ENCODE measurements around the gene PHYKPL.

The PHYKPL gene

GRCh38 chr5:178232124-178232919, at the start of gene PHYKPL:
Gene PHYKPL, minus strand, starts transcription at chr5:178232802. Its CDS starts 252 bp downstream, at chr5:178232550.
- ATAC-seq (peak; percentile 65), DNase-seq (peak; percentile 74)
- Mint-ChIP-seq H3K27me3 (no peaks in the 10 kb centered on the region), H3K9me3 (no peaks in the 10 kb centered on the region), H3K4me3 (peak within 1 kb of the TSS; percentile 88), H3K36me3 (ENCODE audit: low read depth) (peaks cover 42% of the 10 kb centered on the region), H3K4me1 (peaks cover 57% of the 10 kb centered on the region), H3K27ac (peak within 1 kb of the TSS; percentile 95)

GRCh38 chr5:178282391-178282790, 49.8 kb upstream of the PHYKPL start:
- H3K4me3 Mint-ChIP-seq, result no peak overlapping the region
- H3K36me3 Mint-ChIP-seq (ENCODE audit: low read depth), result no peaks in the 10 kb centered on the region
- peaks cover 4% of the 10 kb centered on the region for H3K27me3 Mint-ChIP-seq
- ATAC-seq, result no peak
- H3K4me1 Mint-ChIP-seq, result peaks cover 3% of the 10 kb centered on the region
- no peak overlapping the region for H3K27ac Mint-ChIP-seq
- peaks cover 12% of the 10 kb centered on the region for H3K9me3 Mint-ChIP-seq
- no peak for DNase-seq

DNA sequence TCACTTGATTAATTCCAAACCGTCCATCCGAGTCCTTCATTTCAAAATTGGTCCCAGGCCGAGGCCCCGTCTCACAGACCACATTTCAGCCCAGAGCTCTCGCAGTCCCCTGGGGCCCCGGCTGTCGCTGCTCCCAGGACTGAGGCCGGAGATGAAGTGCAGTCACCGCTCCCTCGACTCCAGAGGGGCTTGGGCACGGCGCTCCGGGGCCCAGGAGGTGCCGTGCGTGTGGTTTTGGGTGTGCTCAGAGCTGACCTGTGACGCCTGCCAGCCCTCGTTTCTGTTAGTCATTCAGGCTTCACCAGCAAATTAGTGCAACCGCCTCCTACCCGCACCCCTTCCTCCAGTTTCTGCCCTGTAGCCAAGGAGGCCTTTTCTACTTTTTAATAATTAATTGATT, 48.7 kb upstream of the PHYKPL start:
- peaks cover 3% of the 10 kb centered on the region for H3K4me1 Mint-ChIP-seq
- H3K4me3 Mint-ChIP-seq, result no peak overlapping the region
- ATAC-seq, result no peak
- no peak for DNase-seq
- H3K27ac Mint-ChIP-seq, result no peak overlapping the region
- peaks cover 12% of the 10 kb centered on the region for H3K9me3 Mint-ChIP-seq
- peaks cover 4% of the 10 kb centered on the region for H3K27me3 Mint-ChIP-seq
- H3K36me3 Mint-ChIP-seq (ENCODE audit: low read depth), result no peaks in the 10 kb centered on the region

DNA sequence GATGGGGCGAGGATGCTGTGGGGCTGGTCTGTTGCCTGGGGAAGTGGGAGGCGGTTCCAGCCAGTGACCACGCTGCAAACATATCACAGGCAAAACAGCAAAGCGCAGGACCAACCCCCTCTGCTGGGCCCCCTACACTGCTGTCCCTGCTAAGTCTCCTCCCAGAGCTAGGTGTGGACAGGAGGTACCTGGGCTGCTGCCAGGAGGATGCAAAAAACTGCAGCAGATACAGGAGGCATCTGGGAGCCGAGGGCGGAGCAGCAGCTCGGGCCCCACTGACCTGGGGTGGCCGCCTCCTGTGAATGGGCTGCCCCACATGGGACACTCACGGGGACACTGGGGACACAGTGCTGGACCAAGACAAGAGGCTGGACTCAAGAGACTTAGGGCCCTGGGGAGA, 48.0 kb upstream of the PHYKPL start:
- Mint-ChIP-seq H3K27ac (no peak overlapping the region), H3K4me3 (no peak overlapping the region), H3K4me1 (peaks cover 3% of the 10 kb centered on the region), H3K27me3 (peaks cover 4% of the 10 kb centered on the region), H3K9me3 (peaks cover 12% of the 10 kb centered on the region), H3K36me3 (ENCODE audit: low read depth) (no peaks in the 10 kb centered on the region)
- no peak for DNase-seq
- no peak for ATAC-seq

GRCh38 chr5:178279723-178280438, 47.3 kb upstream of the PHYKPL start:
- H3K9me3 Mint-ChIP-seq, result peaks cover 12% of the 10 kb centered on the region
- DNase-seq, result peak; percentile 78
- no peaks in the 10 kb centered on the region for H3K36me3 Mint-ChIP-seq (ENCODE audit: low read depth)
- H3K27me3 Mint-ChIP-seq, result peaks cover 4% of the 10 kb centered on the region
- peak; percentile 60 for ATAC-seq
- H3K4me1 Mint-ChIP-seq, result peaks cover 3% of the 10 kb centered on the region
- no peak overlapping the region for H3K4me3 Mint-ChIP-seq
- no peak overlapping the region for H3K27ac Mint-ChIP-seq

GRCh38 chr5:178279026-178279722, 46.6 kb upstream of the PHYKPL start:
- peaks cover 11% of the 10 kb centered on the region for H3K9me3 Mint-ChIP-seq
- H3K27ac Mint-ChIP-seq, result no peak overlapping the region
- DNase-seq (no peak), ATAC-seq (no peak)
- no peaks in the 10 kb centered on the region for H3K36me3 Mint-ChIP-seq (ENCODE audit: low read depth)
- H3K4me3 Mint-ChIP-seq, result no peak overlapping the region
- peaks cover 3% of the 10 kb centered on the region for H3K4me1 Mint-ChIP-seq
- peaks cover 4% of the 10 kb centered on the region for H3K27me3 Mint-ChIP-seq

DNA sequence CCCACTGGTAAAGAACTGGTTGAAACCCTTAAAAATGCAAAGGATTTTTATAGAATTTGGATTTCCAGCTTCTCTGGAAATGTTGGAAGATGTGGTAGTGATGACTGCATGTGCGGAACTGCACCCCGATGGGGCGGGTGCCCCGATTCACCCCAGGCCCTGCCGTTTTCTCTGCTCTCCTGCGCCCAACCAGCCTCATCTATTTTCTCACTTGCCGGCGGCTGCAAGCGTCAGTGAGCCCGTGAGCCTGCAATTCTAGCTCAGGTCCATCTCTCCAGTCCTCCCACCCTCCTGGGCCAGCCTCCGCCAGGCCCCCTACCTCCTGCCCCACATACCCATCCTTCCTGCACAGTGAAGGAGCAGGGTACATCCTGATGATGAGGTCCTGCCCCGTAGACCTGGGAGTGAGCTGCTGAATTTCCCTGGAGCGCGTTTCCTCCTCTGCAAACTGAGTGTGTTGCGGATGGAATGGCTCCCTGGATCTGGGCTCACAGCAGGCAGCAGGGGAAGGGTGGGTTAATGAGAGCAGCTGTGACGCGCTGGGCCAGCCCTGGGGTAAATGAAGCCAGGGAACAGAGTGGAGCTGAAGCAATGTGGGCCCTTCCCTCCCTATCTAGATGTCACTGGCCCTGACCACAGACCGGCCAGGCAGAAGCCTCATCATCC, 45.9 kb upstream of the PHYKPL start:
- no peak overlapping the region for H3K4me3 Mint-ChIP-seq
- no peak overlapping the region for H3K27ac Mint-ChIP-seq
- DNase-seq (no peak), ATAC-seq (no peak)
- H3K36me3 Mint-ChIP-seq (ENCODE audit: low read depth), result no peaks in the 10 kb centered on the region
- H3K27me3 Mint-ChIP-seq, result peaks cover 4% of the 10 kb centered on the region
- peaks cover 5% of the 10 kb centered on the region for H3K9me3 Mint-ChIP-seq
- peaks cover 3% of the 10 kb centered on the region for H3K4me1 Mint-ChIP-seq

DNA sequence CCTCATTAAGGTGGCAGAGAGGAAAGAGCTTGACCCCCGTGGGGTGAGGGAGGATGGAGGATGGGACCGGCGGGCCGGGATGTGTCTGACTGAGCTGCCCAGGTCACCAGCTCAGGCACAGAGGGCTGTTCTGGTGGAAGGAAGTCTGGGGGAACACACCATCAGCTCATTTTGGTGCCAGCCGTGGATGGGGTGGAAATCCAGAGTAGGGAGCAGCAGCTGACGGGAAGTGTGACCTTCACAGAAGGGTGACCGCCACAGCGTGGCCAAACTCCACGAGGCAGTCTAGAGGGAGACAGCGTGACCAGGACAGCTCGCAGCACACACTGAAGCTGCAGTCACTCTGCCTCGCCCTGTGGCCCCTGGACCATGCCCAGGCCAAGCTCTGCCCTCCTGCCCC, 45.3 kb upstream of the PHYKPL start:
- H3K36me3 Mint-ChIP-seq (ENCODE audit: low read depth), result no peaks in the 10 kb centered on the region
- peaks cover 4% of the 10 kb centered on the region for H3K27me3 Mint-ChIP-seq
- DNase-seq (no peak), ATAC-seq (no peak)
- H3K4me1 Mint-ChIP-seq, result peaks cover 3% of the 10 kb centered on the region
- no peak overlapping the region for H3K4me3 Mint-ChIP-seq
- H3K9me3 Mint-ChIP-seq, result no peaks in the 10 kb centered on the region
- H3K27ac Mint-ChIP-seq, result no peak overlapping the region

- no peaks in the 10 kb centered on the region for H3K36me3 Mint-ChIP-seq (ENCODE audit: low read depth)
- H3K4me1 Mint-ChIP-seq, result peaks cover 3% of the 10 kb centered on the region
- no peak for ATAC-seq
- H3K27me3 Mint-ChIP-seq, result peaks cover 4% of the 10 kb centered on the region
- H3K27ac Mint-ChIP-seq, result no peak overlapping the region
- H3K4me3 Mint-ChIP-seq, result no peak overlapping the region
- H3K9me3 Mint-ChIP-seq, result no peaks in the 10 kb centered on the region
- no peak for DNase-seq
Measured at GRCh38 chr5:178277346-178277745, 44.7 kb upstream of the PHYKPL start.

DNA sequence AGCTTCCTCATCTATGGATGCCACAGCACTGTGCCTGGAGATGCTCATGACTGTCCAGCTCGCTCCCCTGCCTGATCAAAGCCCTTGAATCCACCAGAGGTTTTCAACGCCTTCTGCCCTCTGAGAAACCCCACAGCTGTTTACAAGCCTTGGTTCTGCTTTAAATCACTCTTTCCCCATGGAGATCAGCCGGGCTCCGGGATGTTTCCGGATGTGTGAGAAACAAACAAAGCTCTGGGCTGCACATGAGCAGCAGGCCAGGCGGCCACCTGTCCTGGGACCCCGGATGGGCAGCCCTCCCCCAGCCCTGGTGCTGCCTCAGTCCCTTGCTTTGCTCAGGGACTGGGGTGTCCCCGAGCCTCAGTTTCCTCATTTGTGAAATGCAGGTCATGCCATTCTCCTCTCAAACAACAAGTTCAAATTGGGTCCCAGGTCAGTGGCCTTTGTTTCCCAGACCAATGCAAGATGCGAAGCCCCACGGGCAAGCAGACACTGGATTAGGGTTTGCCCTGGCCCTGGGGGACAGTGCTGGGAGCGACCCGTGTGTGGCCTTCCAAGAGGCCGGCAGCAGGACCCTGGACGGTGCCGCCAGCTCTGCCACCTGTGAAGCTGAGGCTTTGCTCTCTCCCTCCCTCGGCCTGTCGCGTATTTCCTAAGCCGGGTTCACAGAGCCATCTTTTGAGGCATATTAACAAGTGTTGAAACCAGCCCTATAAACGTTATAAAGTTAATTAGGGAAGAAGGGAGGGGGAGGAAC, 42.4 kb upstream of the PHYKPL start:
- no peak for DNase-seq
- peaks cover 4% of the 10 kb centered on the region for H3K27me3 Mint-ChIP-seq
- no peak for ATAC-seq
- no peak overlapping the region for H3K27ac Mint-ChIP-seq
- H3K4me1 Mint-ChIP-seq, result peaks cover 3% of the 10 kb centered on the region
- H3K9me3 Mint-ChIP-seq, result no peaks in the 10 kb centered on the region
- no peaks in the 10 kb centered on the region for H3K36me3 Mint-ChIP-seq (ENCODE audit: low read depth)
- no peak overlapping the region for H3K4me3 Mint-ChIP-seq

DNA sequence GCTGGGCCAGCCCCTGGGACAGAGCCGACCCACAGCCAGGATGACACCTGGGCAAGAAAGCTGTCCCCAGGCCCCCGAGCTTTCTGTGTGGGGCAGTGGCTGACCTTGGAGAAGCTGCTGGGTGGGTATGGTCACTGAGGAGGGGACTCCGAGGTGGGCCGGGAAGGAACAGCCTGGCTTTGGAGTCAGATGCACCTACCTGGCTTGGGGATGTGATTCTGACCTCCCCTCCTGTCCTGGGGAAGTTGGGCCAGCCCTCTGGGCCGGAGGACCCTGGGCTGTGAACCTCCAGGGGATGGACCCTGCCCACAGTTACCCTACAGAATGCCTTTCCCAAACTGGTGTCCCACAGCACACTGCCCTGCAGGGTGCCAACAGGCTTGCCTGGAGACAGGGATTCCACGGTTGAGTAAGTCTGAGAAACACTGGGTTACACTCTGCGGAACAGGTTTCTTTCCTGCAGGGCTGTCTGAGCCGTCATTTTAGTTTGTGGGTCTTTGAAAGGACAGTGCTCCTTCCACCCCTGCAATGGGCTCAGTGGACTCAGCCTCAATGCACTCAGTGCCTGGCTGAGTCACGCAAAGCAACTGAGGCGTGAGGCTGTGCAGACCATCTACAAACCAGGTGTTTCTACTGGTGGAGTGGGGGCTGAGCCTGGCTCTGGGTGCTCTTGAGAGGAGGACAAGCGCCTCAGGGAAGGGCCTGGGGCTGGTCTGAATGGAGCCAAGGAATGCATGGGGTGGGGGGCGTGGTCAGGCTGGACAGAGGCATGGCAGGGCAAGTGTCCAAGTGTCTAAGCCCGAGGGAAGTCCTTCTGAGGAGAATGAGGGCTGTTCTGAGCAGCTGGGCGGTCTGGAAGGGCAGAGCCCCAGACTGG, 41.3 kb upstream of the PHYKPL start:
- Mint-ChIP-seq H3K36me3 (ENCODE audit: low read depth) (no peaks in the 10 kb centered on the region), H3K4me1 (no peaks in the 10 kb centered on the region), H3K27ac (no peak overlapping the region), H3K27me3 (peaks cover 3% of the 10 kb centered on the region), H3K4me3 (no peak overlapping the region), H3K9me3 (no peaks in the 10 kb centered on the region)
- no peak for DNase-seq
- ATAC-seq, result no peak

DNA sequence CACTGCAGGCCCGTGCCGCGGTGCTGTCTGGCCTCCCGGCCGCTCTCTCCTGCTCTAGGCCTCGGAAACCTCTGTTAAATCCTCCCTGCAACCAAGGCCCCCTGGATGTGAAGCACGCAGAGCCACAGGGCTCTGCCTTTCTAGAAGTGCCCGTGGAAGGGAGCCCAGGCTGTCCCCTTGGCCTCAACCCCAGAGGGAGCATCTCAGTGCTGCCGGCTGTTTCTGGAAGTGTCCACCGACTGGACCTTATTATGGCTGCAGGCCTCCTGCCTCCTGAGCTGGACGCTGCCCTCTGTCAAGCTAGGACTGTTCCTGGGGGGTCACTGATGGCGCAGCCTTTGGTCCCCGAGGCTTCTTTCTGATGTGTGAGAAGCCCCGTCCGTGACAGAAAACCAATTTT, 40.4 kb upstream of the PHYKPL start:
- Mint-ChIP-seq H3K9me3 (no peaks in the 10 kb centered on the region), H3K36me3 (ENCODE audit: low read depth) (no peaks in the 10 kb centered on the region), H3K4me3 (no peak overlapping the region), H3K27ac (no peak overlapping the region), H3K4me1 (no peaks in the 10 kb centered on the region), H3K27me3 (peaks cover 3% of the 10 kb centered on the region)
- no peak for ATAC-seq
- DNase-seq, result no peak

DNA sequence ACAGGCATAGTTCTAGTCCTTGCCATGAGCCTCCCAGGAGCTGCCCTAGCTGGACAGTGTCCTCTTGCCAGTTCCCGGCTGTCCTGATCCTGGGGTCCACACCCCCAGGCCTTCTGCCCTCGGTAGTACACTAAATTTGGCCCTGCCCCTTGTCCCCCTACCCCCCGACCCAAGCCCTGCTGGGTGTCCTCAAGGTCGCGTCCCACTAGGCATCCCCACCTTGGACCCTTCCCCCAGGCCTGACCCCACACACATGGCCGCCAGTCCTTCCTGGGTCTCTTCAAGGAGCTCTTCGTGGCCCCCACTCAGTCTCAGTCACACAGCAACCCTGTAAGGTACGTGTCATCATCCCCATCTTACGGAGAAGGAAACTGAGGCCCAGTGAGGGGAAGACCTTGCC, 40.0 kb upstream of the PHYKPL start:
- H3K4me1 Mint-ChIP-seq, result no peaks in the 10 kb centered on the region
- no peaks in the 10 kb centered on the region for H3K36me3 Mint-ChIP-seq (ENCODE audit: low read depth)
- no peaks in the 10 kb centered on the region for H3K9me3 Mint-ChIP-seq
- no peak for ATAC-seq
- DNase-seq, result no peak
- peaks cover 1% of the 10 kb centered on the region for H3K27me3 Mint-ChIP-seq
- no peak overlapping the region for H3K4me3 Mint-ChIP-seq
- no peak overlapping the region for H3K27ac Mint-ChIP-seq
